HG02970 (cell line): ENCODE data around the gene MIF4GD.
"Not testable (repeated sequence)": the region's sequence is repeated elsewhere in the genome, so short reads cannot be mapped to it uniquely, and the experiment has no call there.

ENCODE experiments used
- ATAC-seq: cut with Tn5 transposase; IDR thresholded peaks from one replicate; pipeline ENCODE4 v1.9.1; 2021; ENCODE audit warnings: mild to moderate bottlenecking, moderate library complexity, moderate number of reproducible peaks; ENCODE audit not compliant: unreplicated experiment, low FRiP score

MIF4GD gene

DNA sequence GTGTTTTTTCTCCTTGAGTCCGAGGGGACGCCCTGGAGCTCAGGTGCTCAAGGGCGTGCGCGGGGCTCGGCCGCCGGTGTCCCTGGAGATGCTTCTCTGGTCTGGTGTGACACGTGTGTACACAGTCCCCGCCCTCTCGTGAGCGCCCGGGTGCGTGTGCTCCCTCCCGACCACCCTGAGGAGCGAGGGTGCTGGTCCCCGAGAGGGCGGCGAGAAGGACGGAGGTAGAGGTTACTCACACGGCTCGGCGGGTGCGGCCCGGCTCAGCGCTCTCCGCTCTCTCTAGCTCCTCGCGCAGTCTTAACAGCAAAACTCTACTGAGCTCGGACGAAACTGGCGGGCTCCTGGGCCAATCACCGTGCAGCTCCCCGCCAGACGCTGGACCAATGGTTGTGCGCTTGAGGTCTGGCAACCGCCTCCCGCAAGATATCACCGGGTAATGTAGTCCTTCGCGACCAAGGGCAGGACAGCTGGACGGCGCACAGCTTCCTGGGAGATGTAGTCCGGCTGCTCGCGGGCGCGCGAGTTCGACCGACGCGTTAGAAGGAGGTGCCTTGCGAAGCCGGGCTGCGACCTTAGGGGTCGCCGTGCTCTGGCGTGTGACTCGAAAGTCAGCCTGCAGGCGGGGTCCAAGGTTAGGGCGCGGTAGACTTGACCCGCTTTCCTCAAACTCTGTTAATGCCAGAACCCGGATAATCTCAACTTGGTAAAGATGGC lies 18.2 kb upstream of the MIF4GD start, which contains the start of gene SLC25A19:
SLC25A19 (minus strand) TSS at position 319 of the 717 bp plus-strand sequence. CDS start 2,669 bp downstream, outside the sequence.
- ATAC-seq, result peak; percentile 89

DNA sequence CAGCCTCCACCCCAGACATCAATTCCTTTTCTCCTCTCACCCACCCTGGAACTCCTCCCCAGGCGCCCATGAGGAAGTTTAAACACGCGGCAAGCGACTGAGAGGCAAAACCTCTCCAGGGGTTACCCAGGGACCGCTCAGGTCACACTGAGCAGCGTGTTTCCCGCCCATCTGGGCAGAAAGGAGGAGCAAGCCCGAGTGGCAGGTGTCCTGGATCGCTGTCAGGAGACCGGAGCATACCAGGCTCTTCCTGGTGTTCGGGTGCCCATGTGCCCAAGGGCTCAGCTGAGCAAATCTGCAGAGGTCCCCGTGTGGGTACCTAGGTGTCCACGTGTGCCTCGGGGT lies 17.7 kb upstream of the MIF4GD start:
- ATAC-seq, result peak; percentile 7

DNA sequence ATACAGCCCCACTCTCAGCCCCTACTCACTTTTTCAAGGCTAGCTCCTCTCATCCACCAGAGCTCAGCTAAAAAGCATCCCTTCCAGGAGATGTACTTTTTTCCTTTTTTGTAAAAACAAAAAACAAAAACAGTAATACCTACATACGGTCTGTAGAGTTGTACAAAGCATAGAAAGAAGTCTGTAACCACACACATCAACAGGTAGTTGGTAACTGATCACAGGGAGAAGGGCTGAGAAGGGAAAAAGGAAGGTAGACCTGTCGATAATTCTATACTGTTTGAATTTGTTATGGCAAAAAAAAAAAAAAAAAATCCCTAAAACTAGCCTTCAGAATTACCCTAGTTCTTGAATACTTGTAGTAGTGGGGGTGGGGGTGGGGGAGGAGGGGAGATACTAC lies 17.3 kb upstream of the MIF4GD start:
- no peak for ATAC-seq

DNA sequence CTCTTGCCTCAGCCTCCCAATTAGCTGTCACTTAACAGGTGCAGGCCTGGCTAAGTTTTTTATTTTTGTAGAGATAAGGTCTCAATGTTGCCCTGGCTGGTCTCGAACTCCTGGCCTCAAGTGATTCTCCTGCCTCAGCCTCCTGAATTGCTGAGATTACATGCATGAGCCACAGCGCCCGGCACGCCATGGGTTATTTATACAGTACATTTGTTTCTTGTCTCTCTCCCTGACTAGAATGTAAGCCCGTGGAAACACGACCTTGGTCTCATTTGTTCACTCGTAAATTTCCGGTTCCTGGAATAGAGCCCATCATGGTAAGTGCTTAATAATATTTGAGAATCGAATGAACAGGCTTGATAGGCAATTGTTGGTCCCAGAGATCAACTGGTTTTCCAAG lies 16.2 kb upstream of the MIF4GD start:
- no peak for ATAC-seq

DNA sequence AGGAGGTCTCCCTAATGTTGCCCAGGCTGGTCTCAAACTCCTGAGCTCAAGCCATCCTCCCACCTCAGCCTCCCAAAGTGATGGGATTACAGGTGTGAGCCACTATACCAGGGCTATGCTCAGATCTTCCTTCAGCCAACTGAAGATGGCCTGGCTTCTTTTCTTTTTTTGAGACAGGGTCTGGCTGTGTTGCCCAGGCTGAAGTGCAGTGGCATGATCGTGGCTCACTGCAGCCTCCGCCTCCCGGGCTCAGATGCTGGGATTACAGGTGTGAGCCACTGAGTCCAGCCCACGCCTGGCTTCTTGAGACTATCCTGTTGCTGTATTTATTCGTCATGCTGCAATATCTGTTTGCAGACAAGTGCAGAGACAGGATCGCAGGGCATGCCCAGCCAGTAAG lies 14.1 kb upstream of the MIF4GD start:
- no peak for ATAC-seq

DNA sequence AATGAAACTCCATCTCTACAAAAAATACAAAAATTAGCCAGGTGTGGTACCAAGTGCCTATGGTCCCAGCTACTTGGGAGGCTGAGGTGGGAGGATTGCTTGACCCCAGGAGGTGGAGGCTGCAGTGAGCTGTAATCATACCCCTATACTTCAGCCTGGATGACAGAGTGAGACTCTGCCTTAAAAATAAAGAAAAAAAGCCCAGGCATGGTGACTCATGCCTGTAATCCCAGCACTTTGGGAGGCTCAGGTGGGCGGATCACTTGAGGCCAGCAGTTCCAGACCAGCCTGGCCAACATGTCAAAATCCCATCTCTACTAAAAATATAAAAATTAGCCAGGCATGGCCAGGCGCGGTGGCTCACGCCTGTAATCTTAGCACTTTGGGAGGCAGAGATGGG lies 9.2 kb upstream of the MIF4GD start:
- ATAC-seq, result not testable (repeated sequence)

DNA sequence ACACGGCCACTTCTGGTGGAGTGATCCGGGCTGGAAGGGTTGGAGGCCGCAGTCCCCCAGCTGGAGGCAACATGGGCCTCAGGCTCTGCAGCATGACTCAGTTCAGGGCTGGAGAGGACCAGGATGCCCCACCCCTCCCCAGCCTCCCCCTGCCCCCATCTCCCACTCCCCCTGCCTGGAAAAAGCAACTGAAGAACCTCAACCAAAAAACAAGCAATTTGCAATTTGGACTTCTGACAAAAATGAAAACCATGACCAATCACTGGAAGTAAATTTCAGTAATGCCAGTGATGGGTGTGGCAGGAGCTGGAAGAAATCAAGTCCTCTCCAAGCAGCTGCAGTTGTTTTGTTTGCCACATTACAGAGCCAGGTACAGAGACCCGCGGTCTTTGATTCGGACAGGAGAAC lies 6.6 kb upstream of the MIF4GD start:
- ATAC-seq, result no peak

DNA sequence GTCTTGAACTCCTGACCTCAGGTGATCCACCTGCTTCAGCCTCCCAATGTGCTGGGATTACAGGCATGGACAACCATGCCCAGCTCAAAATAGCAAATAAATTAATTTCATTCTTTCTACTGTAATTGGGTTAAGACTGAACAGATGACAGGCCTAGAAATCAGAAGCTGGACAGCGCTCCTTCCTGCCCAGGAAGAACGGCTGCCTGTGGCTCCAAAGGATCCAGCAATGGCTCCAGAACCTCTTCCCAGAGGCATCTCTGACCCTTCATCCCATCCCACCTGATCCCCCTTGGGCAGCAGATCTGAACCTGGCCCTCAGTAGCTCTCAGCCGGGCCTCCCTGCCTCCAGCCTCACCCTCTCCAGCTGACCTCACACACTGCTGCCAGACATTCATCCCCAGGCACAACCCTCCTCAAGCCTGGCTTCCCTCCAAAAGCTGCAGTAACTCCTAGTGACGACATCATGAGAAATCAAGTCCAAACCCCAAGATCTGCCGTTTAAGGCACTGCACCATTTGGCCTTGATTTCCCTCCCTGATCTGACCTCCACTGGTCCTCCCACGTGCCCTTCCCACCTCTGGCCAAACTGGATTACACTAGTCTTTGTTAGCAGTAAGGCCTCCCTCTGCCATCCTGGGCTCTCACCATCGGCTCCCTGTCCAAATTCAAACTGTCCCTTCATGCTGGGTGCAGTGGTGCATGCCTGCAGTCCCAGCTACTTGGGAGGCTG lies 3.1 kb upstream of the MIF4GD start:
- ATAC-seq, result no peak

DNA sequence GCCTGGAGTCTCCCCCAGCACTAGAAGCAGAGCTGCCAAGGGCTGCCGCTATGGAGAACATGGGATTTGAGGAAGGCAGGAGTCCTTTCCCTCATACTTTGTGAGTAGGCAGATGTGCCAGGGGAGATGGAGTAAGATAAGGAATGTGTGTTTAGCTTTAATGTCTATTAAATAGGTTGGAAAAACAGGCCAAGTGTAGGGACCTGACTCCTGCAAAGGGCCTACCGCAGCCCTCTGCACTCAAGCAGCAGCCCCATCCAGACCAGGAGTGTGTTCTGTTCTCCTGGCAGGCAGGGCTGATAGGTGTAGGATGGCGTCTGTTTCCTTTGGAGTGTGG lies 1.8 kb upstream of the MIF4GD start:
- ATAC-seq, result no peak

DNA sequence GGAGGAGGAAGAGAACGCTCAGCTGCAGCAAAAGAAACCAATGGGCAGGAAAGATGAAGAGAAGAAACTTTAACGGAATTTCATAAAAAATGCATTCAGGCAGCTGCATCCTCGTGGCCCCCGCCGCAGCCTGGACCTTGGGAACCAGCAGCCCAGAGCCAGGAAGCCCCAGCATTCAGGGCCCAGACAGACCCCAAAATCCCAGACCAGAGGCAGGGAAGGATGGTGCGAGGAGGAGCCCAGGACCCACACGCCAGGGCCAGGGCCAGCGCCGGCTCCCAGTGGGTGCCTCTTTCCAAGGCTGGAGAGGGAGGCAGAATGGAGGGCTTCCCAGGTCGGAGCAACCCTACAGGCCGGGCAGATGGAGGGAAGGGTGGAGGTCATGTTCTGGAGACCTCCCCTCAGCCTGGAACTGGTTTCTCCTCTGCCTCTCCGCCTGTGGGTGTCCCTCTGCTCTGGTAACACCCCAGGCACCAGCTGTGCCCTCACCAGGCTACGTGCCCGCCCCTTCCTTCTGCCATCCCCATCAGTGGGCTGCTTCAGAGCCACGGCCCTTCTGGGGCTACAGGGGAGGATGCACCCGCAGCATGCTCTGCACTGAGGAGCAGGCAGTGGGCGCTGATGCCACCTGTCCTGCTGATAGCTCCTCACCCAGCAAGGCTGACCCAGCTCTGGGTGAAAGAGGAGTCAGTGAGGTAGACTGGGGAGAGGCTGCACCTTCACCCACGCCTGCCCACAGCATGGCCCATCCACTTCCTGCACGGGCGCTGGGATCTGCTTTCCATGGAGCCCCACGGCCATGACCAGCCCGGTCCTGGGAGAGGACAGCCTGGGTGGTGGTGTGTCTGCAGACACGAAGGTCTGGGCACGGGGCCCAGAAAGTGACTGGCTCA lies 1.2 kb upstream of the MIF4GD start:
- no peak for ATAC-seq

DNA sequence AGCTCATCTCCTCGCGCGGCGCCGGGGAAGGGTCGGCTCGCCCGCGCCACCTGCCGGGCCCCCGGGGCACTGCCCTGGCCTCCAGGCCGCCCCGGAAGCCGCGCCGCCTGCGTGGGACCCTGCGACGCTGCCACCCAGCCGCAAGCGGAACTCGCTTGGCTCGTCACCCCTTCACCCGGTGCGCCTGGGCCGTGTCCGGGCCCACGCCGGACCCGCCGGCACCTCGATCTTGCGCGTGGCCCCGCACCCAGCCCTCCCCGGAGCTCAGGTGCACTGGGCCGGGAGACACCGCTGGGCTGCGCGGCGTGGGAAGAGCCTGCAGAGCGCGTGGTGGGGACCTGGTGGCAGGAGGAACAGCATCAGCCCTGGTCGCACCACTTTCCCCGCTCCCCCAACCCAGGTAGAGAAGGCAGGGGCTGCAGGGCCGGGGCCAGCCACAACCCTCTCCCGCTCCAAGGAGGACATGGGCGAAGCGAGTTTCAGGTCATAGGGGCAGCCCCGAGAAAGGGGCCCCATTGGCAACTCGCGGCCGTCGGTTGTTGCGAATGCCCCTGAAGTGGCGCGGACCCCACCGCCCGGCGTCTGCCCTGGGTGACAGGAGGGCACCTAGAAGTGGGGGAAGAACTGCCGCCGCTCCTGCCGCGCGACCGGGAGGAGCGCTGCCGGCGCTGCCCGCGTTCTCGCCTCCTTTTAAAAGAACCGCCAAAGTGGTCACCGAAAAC lies 363 bp upstream of the MIF4GD start:
- ATAC-seq, result peak; percentile 69

DNA sequence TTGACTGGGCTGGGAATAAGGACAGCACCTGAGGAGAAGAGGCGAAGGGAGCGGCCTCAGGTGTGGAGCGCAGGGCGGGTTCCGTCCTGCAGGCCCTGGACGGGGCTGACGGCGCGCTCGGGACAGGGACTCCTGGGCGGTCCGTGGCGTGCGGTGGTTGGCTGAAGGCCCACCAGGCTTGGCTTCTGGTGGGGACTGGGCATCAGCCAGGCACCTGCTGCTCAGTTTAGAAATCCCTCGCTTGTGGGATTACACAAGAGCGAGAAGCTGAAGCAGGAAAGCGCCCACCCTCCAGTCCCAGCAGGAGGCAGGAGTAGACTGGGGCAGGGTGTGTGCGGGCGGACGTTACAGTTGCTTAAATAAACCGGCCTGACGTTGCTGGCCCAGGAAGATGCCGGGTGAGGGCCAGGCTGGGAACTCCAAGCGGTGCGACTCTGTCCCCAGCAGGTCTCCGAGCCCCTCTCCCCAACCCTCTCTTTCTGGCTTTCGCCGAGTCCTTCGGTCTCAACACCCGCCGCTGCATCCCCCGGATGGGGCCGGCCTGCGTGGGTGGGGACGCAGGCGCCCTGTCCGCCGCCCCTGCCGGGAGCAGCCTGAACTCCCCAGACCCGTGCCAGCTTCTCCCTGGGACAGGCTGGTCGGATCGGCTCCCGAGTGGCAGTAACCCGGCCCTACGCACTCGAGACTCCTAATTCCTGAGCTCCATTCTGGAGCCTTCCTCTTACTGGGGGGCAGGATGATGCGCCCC lies 639 bp downstream of the MIF4GD start:
- peak; percentile 29 for ATAC-seq

DNA sequence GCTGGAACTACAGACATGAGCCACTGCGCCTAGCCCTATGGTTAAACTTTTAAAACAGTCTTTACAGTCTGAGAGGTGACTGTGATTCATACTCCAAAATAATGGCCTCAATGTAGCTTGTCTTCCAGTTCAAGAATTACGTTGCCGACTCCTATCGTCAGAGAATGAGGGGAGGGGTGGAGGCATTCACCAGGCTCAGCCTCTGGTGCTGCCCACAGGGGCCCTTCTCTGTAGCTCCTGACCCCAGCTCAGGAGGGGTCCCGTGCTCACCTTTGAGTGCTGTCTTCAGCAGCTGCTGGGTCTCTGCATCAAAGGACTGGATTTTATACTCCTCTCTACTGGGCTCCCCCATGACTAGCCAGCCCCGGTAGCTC lies 1.2 kb downstream of the MIF4GD start:
- no peak for ATAC-seq

DNA sequence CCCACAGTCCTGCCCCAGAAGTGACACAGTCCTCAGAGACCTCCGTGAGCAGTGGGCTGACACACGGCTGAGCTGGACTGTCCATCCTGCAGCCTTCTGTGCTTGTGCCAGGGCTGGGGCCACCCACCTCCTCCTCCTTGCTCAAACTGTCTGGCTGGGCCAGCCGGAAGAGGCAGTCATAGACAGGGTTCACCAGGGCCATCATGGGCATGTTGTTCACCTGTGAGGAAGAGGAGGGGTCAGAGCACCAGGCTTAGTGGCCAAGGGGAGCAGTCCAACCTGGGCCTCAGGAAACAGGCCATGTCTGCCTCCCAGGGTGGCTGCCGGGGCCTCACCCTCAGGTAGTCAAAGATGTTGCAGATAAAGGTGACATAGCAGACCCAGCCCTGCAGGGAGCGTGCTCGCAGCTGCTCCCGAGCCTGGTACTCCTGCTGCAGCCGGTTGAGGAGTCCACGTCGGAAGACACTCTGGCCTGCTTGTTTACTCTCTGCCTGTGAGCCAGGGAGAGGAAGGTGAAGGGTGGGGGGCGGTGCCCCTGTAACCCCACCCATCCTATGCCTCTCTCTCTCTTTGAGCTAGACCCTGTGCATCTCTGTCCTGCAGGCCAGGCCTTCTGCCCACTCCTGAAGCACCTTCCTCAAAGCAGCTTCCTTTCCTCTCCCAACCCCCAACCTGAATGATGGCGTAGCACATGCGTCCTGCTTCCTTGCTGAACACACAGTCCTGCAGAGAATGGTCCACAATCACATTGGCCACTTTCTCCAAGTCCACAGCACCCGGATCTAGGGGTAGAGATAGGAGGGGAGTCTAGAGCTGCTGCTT lies 3.4 kb downstream of the MIF4GD start:
- ATAC-seq, result no peak

DNA sequence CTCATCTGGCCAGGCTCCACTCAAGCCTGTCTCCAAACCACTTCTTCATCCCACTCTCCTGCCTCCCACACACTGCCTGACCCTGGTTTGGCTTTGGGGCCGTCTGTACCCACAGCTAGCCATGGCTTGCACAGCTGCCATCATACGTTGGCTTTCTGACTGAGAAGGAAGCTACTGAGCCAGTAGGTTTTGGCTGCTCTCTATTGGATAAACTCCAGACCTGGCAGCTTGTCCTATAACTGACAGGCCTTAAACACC lies 3.9 kb downstream of the MIF4GD start:
- ATAC-seq, result no peak

DNA sequence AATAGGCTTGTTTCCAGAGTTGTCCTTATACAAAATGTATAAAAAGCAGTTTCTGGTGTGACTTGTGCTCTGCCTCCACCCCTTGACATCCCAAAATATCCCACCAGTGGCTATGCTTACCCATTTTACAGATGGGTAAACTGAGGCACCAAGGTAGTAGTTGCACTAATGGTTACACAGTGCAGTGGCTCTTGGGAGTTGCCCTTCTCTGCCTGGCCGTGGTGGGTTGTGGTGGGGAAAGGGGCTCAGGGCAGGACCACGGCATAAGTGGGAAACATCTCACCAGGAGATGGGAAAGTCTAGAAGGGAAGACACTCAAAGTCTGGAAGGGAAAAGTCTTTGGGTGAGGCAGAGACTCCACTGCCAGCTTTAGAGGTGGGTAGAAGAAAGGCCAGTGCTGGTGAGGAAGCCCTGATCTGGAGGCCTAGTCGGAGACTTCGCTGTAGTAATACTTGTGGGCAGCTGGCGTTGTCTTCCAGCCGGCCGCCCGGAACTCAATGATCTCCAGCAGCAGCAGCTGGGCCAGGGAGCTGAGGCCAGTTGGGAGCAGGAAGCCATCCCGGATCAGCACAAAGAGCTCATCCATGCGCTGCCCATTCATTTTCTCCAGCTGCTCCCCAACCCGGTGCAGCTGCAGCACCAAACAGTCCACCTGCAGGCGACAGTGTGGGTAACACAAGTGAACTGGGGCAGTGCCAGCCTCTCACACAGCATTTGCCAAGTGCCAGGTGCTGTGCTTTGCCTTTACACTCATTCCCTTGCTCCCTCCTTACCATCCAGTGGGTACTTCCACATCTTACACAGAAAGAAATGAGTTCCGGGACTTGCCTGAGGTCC lies 4.5 kb downstream of the MIF4GD start:
- no peak for ATAC-seq

DNA sequence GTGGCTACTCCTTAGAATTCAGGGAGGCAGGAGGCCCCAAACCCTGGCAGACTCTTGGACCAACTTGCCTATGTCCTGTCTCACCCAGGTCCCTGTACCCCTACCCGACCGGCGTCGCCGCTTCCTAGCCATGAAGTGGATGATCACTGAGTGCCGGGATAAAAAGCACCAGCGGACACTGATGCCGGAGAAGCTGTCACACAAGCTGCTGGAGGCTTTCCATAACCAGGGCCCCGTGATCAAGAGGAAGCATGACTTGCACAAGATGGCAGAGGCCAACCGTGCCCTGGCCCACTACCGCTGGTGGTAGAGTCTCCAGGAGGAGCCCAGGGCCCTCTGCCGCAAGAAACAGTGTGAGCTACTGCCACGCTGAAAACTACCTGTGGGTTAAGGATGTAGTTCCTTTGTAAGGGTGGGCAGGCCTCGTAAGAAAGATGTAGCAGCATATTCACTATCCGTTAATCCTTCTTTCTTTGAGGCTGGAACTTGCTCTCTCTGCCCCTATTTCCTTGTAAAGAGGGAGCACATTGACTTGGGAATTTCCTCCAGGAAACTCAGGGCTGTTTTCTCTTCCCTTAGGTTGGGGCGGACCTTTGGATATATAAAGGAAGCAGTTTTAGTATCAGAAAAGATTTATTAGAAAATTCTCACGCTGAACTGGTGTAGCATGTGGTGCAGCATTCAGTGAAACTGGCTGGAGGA lies 5.3 kb downstream of the MIF4GD start:
- no peak for ATAC-seq

DNA sequence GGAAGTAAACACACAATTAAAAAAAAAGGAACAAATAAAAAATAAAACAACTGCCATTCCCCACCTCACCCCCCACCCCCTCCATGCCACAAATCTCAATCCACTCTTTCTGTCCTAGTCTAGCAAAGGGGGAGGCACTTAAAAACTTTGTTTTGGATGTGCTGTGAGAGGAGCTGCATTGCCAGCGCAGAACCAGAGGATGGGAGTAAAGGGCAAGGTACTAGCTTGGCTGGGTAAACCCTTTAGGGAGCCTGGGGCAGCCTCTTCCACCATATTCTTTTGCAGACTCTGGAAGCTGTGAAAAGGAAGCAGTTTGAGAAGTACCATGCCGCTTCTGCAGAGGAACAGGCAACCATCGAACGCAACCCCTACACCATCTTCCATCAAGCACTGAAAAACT lies 8.0 kb downstream of the MIF4GD start:
- no peak for ATAC-seq
